IMR-90 (cell line): Measurements from ENCODE around the gene S100A1. TPM values are rescaled to one million over a fixed set of nuclear protein-coding genes. Genes with fewer than 3 reads are reported as not detected.

Experiments
- ATAC-seq: fragments of 200-7000 bp; cut with Tn5 transposase; 2 replicates; pipeline ENCODE4 v1.9.1; 2020; ENCODE audit warnings: low read depth, mild to moderate bottlenecking, moderate library complexity
- BruUV-seq: library from RNA; stranded (reverse); fragments of 400-500 nt; replicated peaks from 2 replicates; lab custom pipeline; 2021; lab: Mats Ljungman, UMichigan
- CTCF ChIA-PET: fragments of 300-600 bp; formaldehyde crosslinking; extraction: SDS; loops from one replicate; lab custom pipeline; 2021; ENCODE audit warnings: antibody characterized with exemption; lab: Yijun Ruan, JAX
- POLR2A ChIA-PET: fragments of 300-600 bp; sonication (Branson Sonifier 250); formaldehyde crosslinking; loops from one replicate; lab custom pipeline; 2022; ENCODE audit warnings: antibody characterized with exemption; ENCODE audit not compliant: unreplicated experiment; lab: Charles Lee
- DNase-seq: peaks from one replicate; pipeline ENCODE4 v3.0.0; 2013
- H2AFZ ChIP-seq: replicated peaks from 2 replicates; pipeline ENCODE3; 2013; ENCODE audit warnings: low read length, mild to moderate bottlenecking; ENCODE audit not compliant: poor library complexity
- H2AK5ac ChIP-seq: 2 replicates; pipeline ENCODE4 v1.6.1; 2013; ENCODE audit warnings: low read depth, low read length, inconsistent platforms
- H2AK9ac ChIP-seq: replicated peaks from 2 replicates; pipeline ENCODE3; 2013; ENCODE audit warnings: mild to moderate bottlenecking, low read depth, low read length, moderate library complexity; ENCODE audit not compliant: poor library complexity
- H2BK120ac ChIP-seq: 2 replicates; pipeline ENCODE4 v1.6.1; 2013; ENCODE audit warnings: low read depth, low read length, inconsistent platforms
- H2BK15ac ChIP-seq: 3 replicates; pipeline ENCODE4 v1.6.1; 2013; ENCODE audit warnings: low read depth, low read length, inconsistent platforms
- H2BK20ac ChIP-seq: 2 replicates; pipeline ENCODE4 v1.6.1; 2013; ENCODE audit warnings: low read depth, mild to moderate bottlenecking, inconsistent platforms, low read length, moderate library complexity
- H2BK5ac ChIP-seq: 2 replicates; pipeline ENCODE4 v1.6.1; 2013; ENCODE audit warnings: mild to moderate bottlenecking, low read depth, low read length, inconsistent platforms; ENCODE audit not compliant: poor library complexity, severe bottlenecking
- H3K14ac ChIP-seq: replicated peaks from 2 replicates; pipeline ENCODE4 v1.6.1; 2013; ENCODE audit warnings: low read depth, low read length, inconsistent platforms
- H3K18ac ChIP-seq: 2 replicates; pipeline ENCODE4 v1.6.1; 2013; ENCODE audit warnings: low read depth, low read length, control low read depth
- H3K23ac ChIP-seq: 2 replicates; pipeline ENCODE4 v1.6.1; 2013; ENCODE audit warnings: low read depth, low read length, inconsistent platforms
- H3K27ac ChIP-seq: 2 replicates; pipeline ENCODE4 v1.5.1; 2013; ENCODE audit warnings: mild to moderate bottlenecking, control low read depth, low read length; ENCODE audit not compliant: insufficient read depth
- H3K27me3 ChIP-seq: 2 replicates; pipeline ENCODE4 v1.6.1; 2013; ENCODE audit warnings: low read length; ENCODE audit not compliant: control insufficient read depth, insufficient read depth
- H3K36me3 ChIP-seq: 2 replicates; pipeline ENCODE4 v1.6.1; 2013; ENCODE audit warnings: low read length, mixed read lengths; ENCODE audit not compliant: control insufficient read depth, insufficient read depth
- H3K4ac ChIP-seq: 2 replicates; pipeline ENCODE4 v1.6.1; 2013; ENCODE audit warnings: low read depth, low read length, inconsistent platforms
- H3K4me1 ChIP-seq: 2 replicates; pipeline ENCODE4 v1.6.1; 2013; ENCODE audit warnings: low read length, mixed read lengths; ENCODE audit not compliant: control insufficient read depth, insufficient read depth
- H3K4me2 ChIP-seq: 2 replicates; pipeline ENCODE4 v1.6.1; 2013; ENCODE audit warnings: low read depth, mild to moderate bottlenecking, control low read depth, low read length, moderate library complexity
- H3K4me3 ChIP-seq: 2 replicates; pipeline ENCODE4 v1.5.1; 2013; ENCODE audit warnings: low read depth, mild to moderate bottlenecking, control low read depth, low read length, moderate library complexity; ENCODE audit not compliant: insufficient read depth
- H3K56ac ChIP-seq: 2 replicates; pipeline ENCODE4 v1.6.1; 2013; ENCODE audit warnings: low read length, inconsistent platforms; ENCODE audit not compliant: insufficient read depth; ENCODE audit errors: extremely low read depth
- H3K79me1 ChIP-seq, 2 experiments: 2 replicates each; pipeline ENCODE4 v1.6.1; 2013; ENCODE audit warnings: low read length in 2 of 2, inconsistent platforms in 1 of 2, low read depth in 1 of 2
- H3K9ac ChIP-seq: 2 replicates; pipeline ENCODE4 v1.6.1; 2013; ENCODE audit warnings: low read depth, low read length, control low read depth
- H3K9me1 ChIP-seq: 2 replicates; pipeline ENCODE4 v1.6.1; 2013; ENCODE audit warnings: low read length, inconsistent platforms; ENCODE audit not compliant: insufficient read depth
- H3K9me3 ChIP-seq: 2 replicates; pipeline ENCODE4 v1.6.1; 2013; ENCODE audit warnings: low read length; ENCODE audit not compliant: control insufficient read depth, insufficient read depth
- H4K20me1 ChIP-seq: 2 replicates; pipeline ENCODE4 v1.6.1; 2013; ENCODE audit warnings: low read length, inconsistent platforms; ENCODE audit not compliant: insufficient read depth
- H4K5ac ChIP-seq: 2 replicates; pipeline ENCODE4 v1.6.1; 2013; ENCODE audit warnings: mild to moderate bottlenecking, low read depth, low read length, control low read depth
- H4K8ac ChIP-seq, 2 experiments: 2 replicates each; pipeline ENCODE4 v1.6.1; 2013; ENCODE audit warnings: low read depth in 2 of 2, low read length in 2 of 2, control low read depth in 1 of 2, inconsistent platforms in 1 of 2
- H4K91ac ChIP-seq: 2 replicates; pipeline ENCODE4 v1.6.1; 2013; ENCODE audit warnings: low read depth, low read length, inconsistent platforms; ENCODE audit not compliant: insufficient read depth
- BHLHE40 ChIP-seq: fragments of 150-350 bp; IDR thresholded peaks from 2 replicates; pipeline ENCODE4 v1.6.1; 2016; ENCODE audit warnings: mild to moderate bottlenecking, low read depth, low read length
- CEBPB ChIP-seq: IDR thresholded peaks from 2 replicates; pipeline ENCODE4 v1.6.1; 2012; ENCODE audit warnings: low read depth, low read length, improper control_type of control experiment
- CHD1 ChIP-seq: IDR thresholded peaks from 2 replicates; pipeline ENCODE4 v1.6.1; 2012; ENCODE audit warnings: low read depth, low read length, improper control_type of control experiment
- ELK1 ChIP-seq: fragments of 150-350 bp; IDR thresholded peaks from 2 replicates; pipeline ENCODE4 v1.6.1; 2016; ENCODE audit warnings: low read depth, mild to moderate bottlenecking, low read length, moderate library complexity, borderline replicate concordance
- FOS ChIP-seq: fragments of 150-350 bp; IDR thresholded peaks from 2 replicates; pipeline ENCODE4 v1.6.1; 2016; ENCODE audit warnings: low read depth, low read length
- MAFK ChIP-seq: IDR thresholded peaks from 2 replicates; pipeline ENCODE4 v1.6.1; 2012; ENCODE audit warnings: low read depth, low read length, improper control_type of control experiment
- MAZ ChIP-seq: IDR thresholded peaks from 2 replicates; pipeline ENCODE4 v1.6.1; 2012; ENCODE audit warnings: low read depth, mild to moderate bottlenecking, low read length, improper control_type of control experiment, moderate library complexity, borderline replicate concordance
- MXI1 ChIP-seq: IDR thresholded peaks from 2 replicates; pipeline ENCODE4 v1.6.1; 2012; ENCODE audit warnings: low read depth, mild to moderate bottlenecking, low read length, moderate library complexity, borderline replicate concordance
- NFE2L2 ChIP-seq: fragments of 150-350 bp; IDR thresholded peaks from 2 replicates; pipeline ENCODE4 v1.6.1; 2016; ENCODE audit warnings: low read depth, mild to moderate bottlenecking, low read length
- POLR2A ChIP-seq: IDR thresholded peaks from 2 replicates; pipeline ENCODE4 v1.6.1; 2012; ENCODE audit warnings: mild to moderate bottlenecking, low read depth, low read length
- RAD21 ChIP-seq: IDR thresholded peaks from 2 replicates; pipeline ENCODE4 v1.6.1; 2012; ENCODE audit warnings: low read length, improper control_type of control experiment
- RCOR1 ChIP-seq: IDR thresholded peaks from 2 replicates; pipeline ENCODE4 v1.6.1; 2012; ENCODE audit warnings: mild to moderate bottlenecking, low read length, improper control_type of control experiment; ENCODE audit not compliant: insufficient replicate concordance
- RFX5 ChIP-seq: IDR thresholded peaks from 2 replicates; pipeline ENCODE4 v1.8.0; 2012; ENCODE audit warnings: low read depth, mild to moderate bottlenecking, low read length, moderate library complexity
- SMC3 ChIP-seq: fragments of 150-350 bp; IDR thresholded peaks from 2 replicates; pipeline ENCODE4 v1.6.1; 2016; ENCODE audit warnings: low read depth, mild to moderate bottlenecking, antibody characterized with exemption, low read length, moderate library complexity
- USF2 ChIP-seq: fragments of 150-350 bp; IDR thresholded peaks from 2 replicates; pipeline ENCODE4 v1.6.1; 2017; ENCODE audit warnings: mild to moderate bottlenecking, antibody characterized with exemption, low read length, low read depth
- WGBS, 2 experiments: methylation state at CpG; one replicate each; pipeline versions ENCODE4 v1.1.5 to v1.1.7; 2013; ENCODE audit warnings: missing lambda C conversion rate in 2 of 2; ENCODE audit not compliant: insufficient read length in 1 of 2; ENCODE audit errors: extremely low coverage in 2 of 2; 5-methylcytosine and 5-hydroxymethylcytosine counted together
- dilution Hi-C: fragments of 300-500 bp; cut with HindIII; formaldehyde crosslinking; loops from one replicate; pipeline ENCODE4 v1.14.3; 2018; ENCODE audit warnings: low sequenced_read_pairs; ENCODE audit not compliant: unreplicated experiment
- in situ Hi-C: fragments of 300-500 bp; cut with MboI; formaldehyde crosslinking; loops from 3 replicates; pipeline ENCODE4 v1.14.3; 2019; ENCODE audit warnings: low sequenced_read_pairs, inconsistent platforms, mixed read lengths
- intact Hi-C: fragments of 100-400 bp; cut with micrococcal nuclease; formaldehyde crosslinking; loops from 2 replicates; pipeline ENCODE4 v1.10.0; 2022
- polyA plus RNA-seq, 3 experiments: library from polyadenylated mRNA; depleted of rRNA; stranded (reverse); fragments of >200 nt; gene quantifications; 2 replicates each; pipeline ENCODE4 v1.2.3, GENCODE V29; 2012; ENCODE audit warnings: low replicate concordance in 1 of 3
- total RNA-seq: library from RNA; depleted of rRNA; stranded (reverse); fragments of >200 nt; gene quantifications from 2 replicates; pipeline ENCODE4 v1.2.3, GENCODE V29; 2012
- TF ChIP-seq, protein P1 (sequence below): conservative IDR thresholded peaks from 2 replicates; pipeline ENCODE4 v1.5.1; 2012; ENCODE audit warnings: mild to moderate bottlenecking, low read depth, low read length, improper control_type of control experiment

The S100A1 gene
- total and polyA plus RNA-seq, 2 of the 4 experiments (the other 2 are of a cell fraction), result 0.18 to 0.29 TPM

- H3K56ac ChIP-seq, result no peak overlapping the region
- H3K14ac ChIP-seq, result no peak overlapping the region
- no peak overlapping the region for H2AFZ ChIP-seq
- no peak overlapping the region for H2AK5ac ChIP-seq
- no peak for ATAC-seq
- H2BK20ac ChIP-seq, result no peak overlapping the region
- H3K9ac ChIP-seq, result no peak overlapping the region
- no peak overlapping the region for H2BK120ac ChIP-seq
- TF ChIP-seq, protein P1, sequence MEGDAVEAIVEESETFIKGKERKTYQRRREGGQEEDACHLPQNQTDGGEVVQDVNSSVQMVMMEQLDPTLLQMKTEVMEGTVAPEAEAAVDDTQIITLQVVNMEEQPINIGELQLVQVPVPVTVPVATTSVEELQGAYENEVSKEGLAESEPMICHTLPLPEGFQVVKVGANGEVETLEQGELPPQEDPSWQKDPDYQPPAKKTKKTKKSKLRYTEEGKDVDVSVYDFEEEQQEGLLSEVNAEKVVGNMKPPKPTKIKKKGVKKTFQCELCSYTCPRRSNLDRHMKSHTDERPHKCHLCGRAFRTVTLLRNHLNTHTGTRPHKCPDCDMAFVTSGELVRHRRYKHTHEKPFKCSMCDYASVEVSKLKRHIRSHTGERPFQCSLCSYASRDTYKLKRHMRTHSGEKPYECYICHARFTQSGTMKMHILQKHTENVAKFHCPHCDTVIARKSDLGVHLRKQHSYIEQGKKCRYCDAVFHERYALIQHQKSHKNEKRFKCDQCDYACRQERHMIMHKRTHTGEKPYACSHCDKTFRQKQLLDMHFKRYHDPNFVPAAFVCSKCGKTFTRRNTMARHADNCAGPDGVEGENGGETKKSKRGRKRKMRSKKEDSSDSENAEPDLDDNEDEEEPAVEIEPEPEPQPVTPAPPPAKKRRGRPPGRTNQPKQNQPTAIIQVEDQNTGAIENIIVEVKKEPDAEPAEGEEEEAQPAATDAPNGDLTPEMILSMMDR, result no peak
- TF ChIP-seq RCOR1 (no peak), RFX5 (no peak), MAFK (no peak), ELK1 (no peak), NFE2L2 (no peak), RAD21 (no peak), SMC3 (no peak), CHD1 (no peak), MXI1 (no peak), FOS (no peak), USF2 (no peak), BHLHE40 (no peak), POLR2A (no peak), MAZ (no peak), CEBPB (no peak)
- no peaks in the 10 kb centered on the region for H3K27me3 ChIP-seq
- H3K4me3 ChIP-seq, result no peak overlapping the region
- dilution Hi-C loops (no loop called here), in situ Hi-C loops (loop anchor here (10.0 kb wide), 1 partner anchor 126 kb away; no protein-coding TSS in a partner anchor), intact Hi-C loops (no loop called here)
- POLR2A ChIA-PET, result no interaction called here
- no peak overlapping the region for H3K27ac ChIP-seq
- no peak overlapping the region for H4K8ac ChIP-seq
- no peak overlapping the region for H3K4me2 ChIP-seq
- peaks cover 67% of the 10 kb centered on the region for H3K36me3 ChIP-seq
- H2BK15ac ChIP-seq, result no peak overlapping the region
- no peak overlapping the region for H2AK9ac ChIP-seq
- no peak overlapping the region for H2BK5ac ChIP-seq
- DNase-seq, result no peak
- BruUV-seq, result no TSS peak
- 0 out of 2 replicates have a peak, but pooled peaks cover 5% of the 10 kb centered on the region for H3K9me1 ChIP-seq
- peak overlapping the region; percentile 25; the same call in 1 of the 2 replicates for H3K23ac ChIP-seq
- no CpG with 5 or more reads among the region's 6 CpGs for WGBS, 2 experiments
- no peak overlapping the region for H3K18ac ChIP-seq
- H3K4me1 ChIP-seq, result no peaks in the 10 kb centered on the region; the same call in 1 of the 2 replicates
- no peak overlapping the region for H4K91ac ChIP-seq
- CTCF ChIA-PET, result interaction anchor here (1.1 kb wide), 1 partner anchor 68 kb away, joined by 3 read pairs; no protein-coding TSS in a partner anchor
- no peaks in the 10 kb centered on the region for H3K9me3 ChIP-seq
- peaks cover 21% of the 10 kb centered on the region for H4K20me1 ChIP-seq
- peaks cover 43 to 84% of the 10 kb centered on the region in 2 experiments for H3K79me1 ChIP-seq
- H3K4ac ChIP-seq, result no peak overlapping the region
- no peak overlapping the region for H4K5ac ChIP-seq
Measured at GRCh38 chr1:153640861-153641260, 12.6 kb downstream of the S100A1 start.
